Measurements from ENCODE around the gene SOS2. TPM values are rescaled to one million over a fixed set of nuclear protein-coding genes. Genes with fewer than 3 reads are reported as not detected.

Gene SOS2
- total and polyA plus RNA-seq, 4 experiments from 2014 or later: 7.4 to 43.4 (median 29.7) TPM

DNA sequence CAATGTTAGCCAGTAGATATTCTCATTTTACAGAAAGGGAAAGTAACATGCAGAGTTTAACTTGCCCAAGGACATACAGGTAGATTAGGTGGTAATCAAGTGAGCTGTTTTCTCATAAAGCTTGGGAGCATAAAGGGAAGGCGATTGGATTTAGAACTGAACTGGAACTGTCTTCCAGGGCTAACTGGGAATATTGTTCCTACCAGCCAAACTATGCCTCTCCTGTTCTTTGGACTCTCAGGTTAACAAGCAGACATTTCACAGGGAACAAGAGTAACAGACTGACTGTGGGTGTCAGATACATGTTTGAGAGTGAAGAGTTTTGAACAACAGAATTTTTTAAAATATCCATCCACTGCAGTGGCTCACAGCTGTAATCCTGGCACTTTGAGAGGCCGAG is 130.6 kb downstream of the SOS2 start:
- POLR2A ChIA-PET (ENCODE audit: partially characterized antibody): interaction anchor here (0.7 to 13.3 kb wide), 10 partner anchors 13 to 248 kb away, joined by 3 to 151 read pairs (median 8); partner anchors contain the start of gene NEMF
- no peak overlapping the region for H3K27ac ChIP-seq (ENCODE audit: low read depth, low read length)
- H3K27ac Mint-ChIP-seq: peak overlapping the region in 4 of 7 donors; percentile 58 to 89 (median 72)

DNA sequence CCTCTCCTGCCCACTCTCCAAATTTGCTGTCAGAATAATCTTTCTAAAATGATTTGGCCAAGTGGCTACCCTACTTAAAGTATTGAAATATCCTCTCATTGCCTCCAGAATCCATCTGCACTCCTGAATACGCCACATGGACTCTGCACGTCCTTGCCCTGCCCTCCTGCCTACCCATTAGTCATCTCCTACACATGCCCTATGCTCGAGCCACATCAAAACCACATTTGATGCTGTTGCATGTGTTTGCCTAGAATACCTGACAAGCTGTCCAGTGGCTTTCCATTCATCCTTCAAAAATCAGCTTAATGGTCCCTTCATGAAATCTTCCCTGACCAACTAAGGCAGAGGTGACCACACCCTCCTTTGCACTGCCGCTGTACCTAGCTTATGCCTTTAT is 132.0 kb downstream of the SOS2 start:
- POLR2A ChIA-PET (ENCODE audit: partially characterized antibody): interaction anchor here (1.1 to 13.3 kb wide), 8 partner anchors 11 to 236 kb away, joined by 3 to 151 read pairs (median 8); no protein-coding TSS in a partner anchor
- H3K27ac Mint-ChIP-seq: peak overlapping the region; percentile 10 to 92 (median 80)

More for the DNA sequence above, 130.6 kb downstream of the SOS2 start:
- CTCF ChIA-PET (ENCODE audit: partially characterized antibody): interaction anchor here (1.2 to 10.1 kb wide), 9 partner anchors 13 to 247 kb away, joined by 3 to 189 read pairs (median 7); partner anchors contain the start of gene NEMF
- Histone ChIP-seq H3K36me3 (ENCODE audit: insufficient read depth, low read length) (no peaks in the 10 kb centered on the region), H3K4me1 (ENCODE audit: insufficient read depth, low read length) (peaks cover 67% of the 10 kb centered on the region), H3K27me3 (ENCODE audit: insufficient read depth, low read length) (no peaks in the 10 kb centered on the region), H3K4me3 (ENCODE audit: low read length in 2 of 2) (no peak overlapping the region), H3K9me3 (ENCODE audit: control insufficient read depth in 1 of 2, low read length in 2 of 2) (no peaks in the 10 kb centered on the region)
- no peak for DNase-seq
- peaks cover 37 to 70% (median 55%) of the 10 kb centered on the region in 4 donors for H3K4me1 Mint-ChIP-seq
- H3K4me3 Mint-ChIP-seq: no peak overlapping the region
- H3K27me3 Mint-ChIP-seq: no peaks in the 10 kb centered on the region
- peaks cover 1 to 3% of the 10 kb centered on the region in 2 donors for H3K36me3 Mint-ChIP-seq
- H3K9me3 Mint-ChIP-seq: no peaks in the 10 kb centered on the region
- intact Hi-C loops (cut with micrococcal nuclease): no loop called here

DNA sequence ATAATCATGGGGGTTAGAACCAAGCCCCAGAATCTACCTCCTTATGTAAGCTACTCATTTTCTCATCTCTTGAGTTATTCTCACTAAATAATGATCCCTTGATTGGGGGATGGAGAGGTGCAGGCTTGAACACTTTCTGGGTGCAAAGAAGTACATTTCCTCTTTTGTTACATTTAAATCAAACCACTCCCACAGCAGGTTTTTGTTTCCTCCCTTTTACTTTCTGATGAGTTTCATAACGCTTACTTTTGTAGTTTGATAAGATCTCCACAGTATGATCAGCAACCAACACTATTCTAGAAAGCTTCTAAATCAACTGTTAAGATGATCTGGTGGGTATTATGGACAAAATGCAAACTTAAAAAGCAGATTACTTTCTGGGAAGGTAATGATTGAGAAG is 135.5 kb downstream of the SOS2 start:
- Mint-ChIP-seq H3K36me3 (peaks cover 3 to 7% of the 10 kb centered on the region in 2 donors), H3K27ac (peak overlapping the region; percentile 23 to 93 (median 89)), H3K4me1 (peaks cover 39 to 64% (median 53%) of the 10 kb centered on the region in 4 donors), H3K27me3 (no peaks in the 10 kb centered on the region), H3K4me3 (peak overlapping the region; percentile 14 to 87 (median 71)), H3K9me3 (no peaks in the 10 kb centered on the region)
- H3K27ac ChIP-seq (ENCODE audit: low read depth, low read length): peak overlapping the region; percentile 63
- peak in 4 of 5 donors; percentile 54 to 68 (median 64) for DNase-seq
- intact Hi-C loops (cut with micrococcal nuclease): loop anchor here (1.0 to 2.0 kb wide), 2 partner anchors 13 to 33 kb away; no protein-coding TSS in a partner anchor
- CTCF ChIA-PET (ENCODE audit: partially characterized antibody): interaction anchor here (1.3 to 4.5 kb wide), 11 partner anchors 8 to 242 kb away, joined by 3 to 42 read pairs (median 9); no protein-coding TSS in a partner anchor
- POLR2A ChIA-PET (ENCODE audit: partially characterized antibody): interaction anchor here (0.7 to 13.3 kb wide), 19 partner anchors 9 to 246 kb away, joined by 3 to 151 read pairs (median 10); partner anchors contain the start of genes ARF6, NEMF and VCPKMT
- H3K27me3 ChIP-seq (ENCODE audit: insufficient read depth, low read length): no peaks in the 10 kb centered on the region
- H3K9me3 ChIP-seq (ENCODE audit: control insufficient read depth in 1 of 2, low read length in 2 of 2): no peaks in the 10 kb centered on the region
- peaks cover 54% of the 10 kb centered on the region for H3K4me1 ChIP-seq (ENCODE audit: insufficient read depth, low read length)
- H3K4me3 ChIP-seq (ENCODE audit: low read length in 2 of 2): peak overlapping the region in 1 of 2 donors; percentile 2
- no peaks in the 10 kb centered on the region for H3K36me3 ChIP-seq (ENCODE audit: insufficient read depth, low read length)

More for the DNA sequence above, 132.0 kb downstream of the SOS2 start:
- H3K36me3 Mint-ChIP-seq: peaks cover 3% of the 10 kb centered on the region in 2 donors
- no peaks in the 10 kb centered on the region for H3K9me3 Mint-ChIP-seq
- CTCF ChIA-PET (ENCODE audit: partially characterized antibody): interaction anchor here (0.6 to 10.1 kb wide), 6 partner anchors 12 to 248 kb away, joined by 3 to 189 read pairs (median 6); no protein-coding TSS in a partner anchor
- Histone ChIP-seq H3K9me3 (ENCODE audit: control insufficient read depth in 1 of 2, low read length in 2 of 2) (no peaks in the 10 kb centered on the region), H3K4me1 (ENCODE audit: insufficient read depth, low read length) (peaks cover 69% of the 10 kb centered on the region), H3K36me3 (ENCODE audit: insufficient read depth, low read length) (no peaks in the 10 kb centered on the region), H3K27me3 (ENCODE audit: insufficient read depth, low read length) (no peaks in the 10 kb centered on the region), H3K4me3 (ENCODE audit: low read length in 2 of 2) (no peak overlapping the region), H3K27ac (ENCODE audit: low read depth, low read length) (no peak overlapping the region)
- H3K4me3 Mint-ChIP-seq: peak overlapping the region in 5 of 8 donors; percentile 7 to 38 (median 28)
- H3K27me3 Mint-ChIP-seq: no peaks in the 10 kb centered on the region
- H3K4me1 Mint-ChIP-seq: peaks cover 41 to 68% (median 54%) of the 10 kb centered on the region in 4 donors
- peak in 1 of 5 donors; percentile 25 for DNase-seq
- intact Hi-C loops (cut with micrococcal nuclease): no loop called here

DNA sequence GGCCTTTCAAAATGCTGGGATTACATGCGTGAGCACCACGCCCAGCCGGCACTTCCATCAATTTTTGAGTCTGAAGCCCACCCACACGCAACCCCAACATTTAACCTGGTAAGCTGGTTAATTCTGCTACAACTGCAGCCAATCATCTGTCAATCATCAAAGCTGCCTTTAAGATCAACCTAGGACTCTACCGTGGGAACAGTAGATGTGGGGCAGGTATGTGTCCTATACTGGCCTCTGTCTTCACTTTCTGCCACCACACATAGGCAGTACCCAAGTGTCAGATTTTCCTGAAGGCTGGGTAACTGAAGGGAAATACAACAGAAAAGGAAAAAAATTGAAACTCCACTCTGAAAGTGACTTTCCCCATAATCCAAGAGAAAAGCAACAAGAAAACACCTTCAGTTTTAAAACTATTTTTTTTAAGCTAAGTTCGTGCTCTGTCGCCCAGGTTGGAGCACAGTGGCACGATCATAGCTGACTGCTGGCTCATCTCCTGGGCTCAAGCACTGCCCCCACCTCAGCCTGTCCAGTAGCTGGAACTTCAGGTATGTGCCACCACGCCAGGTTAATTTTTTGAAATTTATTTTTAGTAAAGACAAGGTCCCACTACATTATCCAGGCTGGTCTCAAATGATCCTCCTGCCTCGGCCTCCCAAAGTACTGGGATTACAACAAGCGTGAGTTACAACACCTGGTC is 137.2 kb downstream of the SOS2 start:
- intact Hi-C loops (cut with micrococcal nuclease): no loop called here
- no peak for DNase-seq

DNA sequence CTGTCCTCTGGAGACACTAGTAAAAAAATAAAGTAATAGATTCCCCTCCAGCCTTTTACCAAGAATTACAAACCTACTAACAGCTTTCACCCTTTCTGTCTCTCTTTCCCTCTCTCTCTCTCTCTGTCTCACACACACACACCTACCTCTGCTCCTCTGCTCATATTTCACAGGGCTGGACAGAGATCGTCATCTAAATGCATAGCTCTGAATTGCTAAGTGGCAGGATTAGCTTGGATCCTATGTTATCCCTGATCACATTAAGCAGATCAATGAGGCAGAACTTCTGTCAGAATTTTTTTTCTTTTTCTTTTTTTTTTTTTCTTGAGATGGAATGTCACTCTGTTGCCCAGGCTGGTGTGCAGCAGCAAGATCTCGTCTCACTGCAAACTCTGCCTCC is 137.9 kb downstream of the SOS2 start:
- intact Hi-C loops (cut with micrococcal nuclease): no loop called here
- no peaks in the 10 kb centered on the region for H3K27me3 ChIP-seq (ENCODE audit: insufficient read depth, low read length)
- H3K4me1 ChIP-seq (ENCODE audit: insufficient read depth, low read length): peaks cover 44% of the 10 kb centered on the region
- H3K27ac ChIP-seq (ENCODE audit: low read depth, low read length): no peak overlapping the region
- Mint-ChIP-seq H3K27ac (peak overlapping the region in 4 of 7 donors; percentile 2 to 84 (median 54)), H3K9me3 (no peaks in the 10 kb centered on the region), H3K36me3 (peaks cover 0 to 7% of the 10 kb centered on the region in 2 donors), H3K27me3 (no peaks in the 10 kb centered on the region), H3K4me1 (peaks cover 29 to 58% (median 45%) of the 10 kb centered on the region in 4 donors), H3K4me3 (peak overlapping the region in 3 of 8 donors; percentile 9 to 48 (median 18))
- no peak overlapping the region for H3K4me3 ChIP-seq (ENCODE audit: low read length in 2 of 2)
- H3K36me3 ChIP-seq (ENCODE audit: insufficient read depth, low read length): no peaks in the 10 kb centered on the region
- no peaks in the 10 kb centered on the region for H3K9me3 ChIP-seq (ENCODE audit: control insufficient read depth in 1 of 2, low read length in 2 of 2)
- POLR2A ChIA-PET (ENCODE audit: partially characterized antibody): interaction anchor here (0.6 to 5.4 kb wide), 11 partner anchors 8 to 234 kb away, joined by 3 to 58 read pairs (median 4); partner anchors contain the start of gene VCPKMT
- DNase-seq: no peak
- CTCF ChIA-PET (ENCODE audit: partially characterized antibody): interaction anchor here (0.7 to 2.8 kb wide), 6 partner anchors 31 to 632 kb away, joined by 3 to 11 read pairs (median 4); no protein-coding TSS in a partner anchor

More for the DNA sequence above, 137.2 kb downstream of the SOS2 start:
- H3K27me3 Mint-ChIP-seq: no peaks in the 10 kb centered on the region
- no peaks in the 10 kb centered on the region for H3K9me3 Mint-ChIP-seq
- Histone ChIP-seq H3K36me3 (ENCODE audit: insufficient read depth, low read length) (no peaks in the 10 kb centered on the region), H3K4me1 (ENCODE audit: insufficient read depth, low read length) (peaks cover 42% of the 10 kb centered on the region), H3K27me3 (ENCODE audit: insufficient read depth, low read length) (no peaks in the 10 kb centered on the region), H3K27ac (ENCODE audit: low read depth, low read length) (no peak overlapping the region), H3K9me3 (ENCODE audit: control insufficient read depth in 1 of 2, low read length in 2 of 2) (no peaks in the 10 kb centered on the region), H3K4me3 (ENCODE audit: low read length in 2 of 2) (no peak overlapping the region)
- peaks cover 0 to 7% of the 10 kb centered on the region in 2 donors for H3K36me3 Mint-ChIP-seq
- peak overlapping the region in 4 of 7 donors; percentile 42 to 76 (median 60) for H3K27ac Mint-ChIP-seq
- peaks cover 31 to 54% (median 43%) of the 10 kb centered on the region in 4 donors for H3K4me1 Mint-ChIP-seq
- POLR2A ChIA-PET (ENCODE audit: partially characterized antibody): interaction anchor here (0.7 to 5.4 kb wide), 11 partner anchors 9 to 242 kb away, joined by 3 to 58 read pairs (median 5); partner anchors contain the start of genes NEMF and VCPKMT
- CTCF ChIA-PET (ENCODE audit: partially characterized antibody): interaction anchor here (0.5 to 2.8 kb wide), 7 partner anchors 30 to 242 kb away, joined by 3 to 11 read pairs (median 4); no protein-coding TSS in a partner anchor
- no peak overlapping the region for H3K4me3 Mint-ChIP-seq

DNA sequence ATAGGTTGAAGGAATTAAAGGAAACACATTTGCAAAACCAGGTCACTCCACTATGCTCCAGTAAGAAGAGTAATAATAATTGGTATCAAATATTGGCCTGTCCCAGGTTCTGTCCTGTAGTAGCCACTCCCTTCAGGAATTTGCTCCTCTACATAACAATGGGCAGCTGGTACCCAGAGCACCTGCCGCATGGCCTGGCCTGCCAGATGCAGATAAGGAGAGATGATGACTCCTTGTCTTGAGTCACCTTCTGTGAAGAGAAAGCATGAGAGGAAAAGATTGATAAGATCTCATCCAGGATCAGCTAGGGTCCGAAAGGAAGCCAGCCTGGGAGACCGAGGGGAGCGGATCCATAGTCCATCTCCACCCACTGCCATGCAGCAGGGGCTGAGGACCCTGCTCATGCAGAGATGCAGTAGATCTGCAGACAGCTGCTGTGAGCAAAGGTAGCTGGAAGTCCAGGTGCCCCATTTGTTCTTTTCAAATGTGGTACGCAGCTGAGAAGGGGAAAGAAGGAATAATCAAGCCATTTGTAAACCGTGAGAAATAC is 139.3 kb downstream of the SOS2 start:
- no peaks in the 10 kb centered on the region for H3K27me3 ChIP-seq (ENCODE audit: insufficient read depth, low read length)
- H3K36me3 Mint-ChIP-seq: peaks cover 2 to 7% of the 10 kb centered on the region in 2 donors
- intact Hi-C loops (cut with micrococcal nuclease): no loop called here
- H3K9me3 Mint-ChIP-seq: no peaks in the 10 kb centered on the region
- peaks cover 35 to 65% (median 50%) of the 10 kb centered on the region in 4 donors for H3K4me1 Mint-ChIP-seq
- no peaks in the 10 kb centered on the region for H3K36me3 ChIP-seq (ENCODE audit: insufficient read depth, low read length)
- no peaks in the 10 kb centered on the region for H3K27me3 Mint-ChIP-seq
- H3K4me3 Mint-ChIP-seq: no peak overlapping the region
- POLR2A ChIA-PET (ENCODE audit: partially characterized antibody): interaction anchor here (0.8 to 8.0 kb wide), 8 partner anchors 10 to 239 kb away, joined by 3 to 87 read pairs (median 8); partner anchors contain the start of gene NEMF
- H3K4me3 ChIP-seq (ENCODE audit: low read length in 2 of 2): no peak overlapping the region
- H3K9me3 ChIP-seq (ENCODE audit: control insufficient read depth in 1 of 2, low read length in 2 of 2): no peaks in the 10 kb centered on the region
- DNase-seq: no peak
- CTCF ChIA-PET (ENCODE audit: partially characterized antibody): interaction anchor here (1.2 to 2.8 kb wide), 5 partner anchors 9 to 239 kb away, joined by 4 to 11 read pairs (median 5); partner anchors contain the start of gene NEMF
- peaks cover 45% of the 10 kb centered on the region for H3K4me1 ChIP-seq (ENCODE audit: insufficient read depth, low read length)
- peak overlapping the region in 4 of 7 donors; percentile 34 to 84 (median 62) for H3K27ac Mint-ChIP-seq
- no peak overlapping the region for H3K27ac ChIP-seq (ENCODE audit: low read depth, low read length)
